ENCODE data around the gene GGTA1.

- TF ChIP-seq CTCF (optimal IDR thresholded peaks at IDR 0.05 in 1 of 3, IDR thresholded peaks at IDR 0.05 in 1 of 3, conservative IDR thresholded peaks at IDR 0.05 in 1 of 3; ENCODE audit: extremely low read depth in 1 of 3, insufficient read depth in 2 of 3, low read length in 3 of 3) = no peak
- TF ChIP-seq EZH2 (IDR thresholded peaks at IDR 0.05; ENCODE audit: low read length) = no peak
Measured at GRCh38 chr9:121532881-121533280, 33.2 kb upstream of the GGTA1 start.
